Osteoblast (primary cell): ENCODE data around the gene SPINK1. TPM values are rescaled to one million over a fixed set of nuclear protein-coding genes. Genes with fewer than 3 reads are reported as not detected.

Source experiments
- DNase-seq: peaks from one replicate; pipeline ENCODE4 v3.0.0; 2011; ENCODE audit warnings: low spot score, mixed read lengths; ENCODE audit not compliant: insufficient read length; ENCODE audit errors: missing footprints
- H2AFZ ChIP-seq: 2 replicates; pipeline ENCODE4 v1.6.0; 2011; ENCODE audit warnings: mild to moderate bottlenecking, low read length
- H3K27ac ChIP-seq: 2 replicates; pipeline ENCODE4 v1.5.1; 2011; ENCODE audit warnings: mild to moderate bottlenecking, low read depth, low read length, moderate library complexity
- H3K27me3 ChIP-seq: 2 replicates; pipeline ENCODE4 v1.6.0; 2012; ENCODE audit warnings: mild to moderate bottlenecking, control low read depth, inconsistent platforms, low read length, moderate library complexity; ENCODE audit not compliant: insufficient read depth
- H3K36me3 ChIP-seq: 2 replicates; pipeline ENCODE4 v1.5.1; 2011; ENCODE audit warnings: mild to moderate bottlenecking, low read length, control low read depth, moderate library complexity; ENCODE audit not compliant: insufficient read depth
- H3K4me1 ChIP-seq: 2 replicates; pipeline ENCODE4 v1.5.1; 2011; ENCODE audit warnings: mild to moderate bottlenecking, low read length, control low read depth, moderate library complexity; ENCODE audit not compliant: insufficient read depth
- H3K4me2 ChIP-seq: 2 replicates; pipeline ENCODE4 v1.6.0; 2011; ENCODE audit warnings: mild to moderate bottlenecking, low read length; ENCODE audit not compliant: insufficient read depth
- H3K4me3 ChIP-seq: fragments of 200-600 bp; sonication (generic); 3 replicates; pipeline ENCODE4 v1.5.1; 2012; ENCODE audit warnings: mild to moderate bottlenecking, low read length, inconsistent platforms; ENCODE audit not compliant: insufficient read depth
- H3K79me2 ChIP-seq: 2 replicates; pipeline ENCODE4 v1.6.0; 2012; ENCODE audit warnings: mild to moderate bottlenecking, low read length, control low read depth, inconsistent platforms; ENCODE audit not compliant: insufficient read depth
- H3K9me3 ChIP-seq: 2 replicates; pipeline ENCODE4 v1.5.1; 2011; ENCODE audit warnings: low read depth, low read length, control low read depth
- H4K20me1 ChIP-seq: 2 replicates; pipeline ENCODE4 v1.6.0; 2012; ENCODE audit warnings: mild to moderate bottlenecking, low read length, control low read depth; ENCODE audit not compliant: insufficient read depth
- total RNA-seq: library from RNA; depleted of rRNA; stranded (reverse); fragments of >200 nt; gene quantifications from 2 replicates; pipeline ENCODE4 v1.2.3, GENCODE V29; 2012
- TF ChIP-seq, protein P1 (sequence below): IDR thresholded peaks from 2 replicates; pipeline ENCODE4 v1.5.1; 2011; ENCODE audit warnings: mild to moderate bottlenecking, low read depth, low read length, moderate library complexity; ENCODE audit errors: extremely low read depth

SPINK1 gene
- total RNA-seq, 1 donor = not detected

DNA sequence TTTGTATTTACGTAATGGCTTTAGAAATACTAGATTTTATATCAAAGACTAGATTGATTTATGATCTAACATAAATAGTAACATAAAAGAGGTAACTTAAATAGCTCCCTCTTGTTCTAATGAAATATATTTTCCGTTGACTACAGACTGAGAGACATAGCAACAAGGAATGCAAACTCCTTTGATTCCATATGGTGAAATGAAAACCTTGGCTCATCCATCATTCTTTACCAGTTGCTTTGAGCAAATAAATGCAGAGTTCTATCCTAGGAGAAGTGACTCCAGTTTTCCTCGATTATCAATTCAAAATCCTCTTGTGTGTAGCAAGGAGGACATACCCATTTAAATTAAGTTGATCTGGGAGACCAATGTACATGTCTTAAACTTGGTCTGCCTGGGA lies 31.0 kb downstream of the SPINK1 start:
- Histone ChIP-seq H3K36me3 (no peaks in the 10 kb centered on the region), H3K79me2 (no peaks in the 10 kb centered on the region), H3K27me3 (no peaks in the 10 kb centered on the region), H3K4me1 (no peaks in the 10 kb centered on the region), H3K9me3 (no peaks in the 10 kb centered on the region), H4K20me1 (no peaks in the 10 kb centered on the region), H3K4me3 (no peak overlapping the region), H3K4me2 (no peak overlapping the region), H2AFZ (no peak overlapping the region), H3K27ac (no peak overlapping the region)
- TF ChIP-seq, protein P1, sequence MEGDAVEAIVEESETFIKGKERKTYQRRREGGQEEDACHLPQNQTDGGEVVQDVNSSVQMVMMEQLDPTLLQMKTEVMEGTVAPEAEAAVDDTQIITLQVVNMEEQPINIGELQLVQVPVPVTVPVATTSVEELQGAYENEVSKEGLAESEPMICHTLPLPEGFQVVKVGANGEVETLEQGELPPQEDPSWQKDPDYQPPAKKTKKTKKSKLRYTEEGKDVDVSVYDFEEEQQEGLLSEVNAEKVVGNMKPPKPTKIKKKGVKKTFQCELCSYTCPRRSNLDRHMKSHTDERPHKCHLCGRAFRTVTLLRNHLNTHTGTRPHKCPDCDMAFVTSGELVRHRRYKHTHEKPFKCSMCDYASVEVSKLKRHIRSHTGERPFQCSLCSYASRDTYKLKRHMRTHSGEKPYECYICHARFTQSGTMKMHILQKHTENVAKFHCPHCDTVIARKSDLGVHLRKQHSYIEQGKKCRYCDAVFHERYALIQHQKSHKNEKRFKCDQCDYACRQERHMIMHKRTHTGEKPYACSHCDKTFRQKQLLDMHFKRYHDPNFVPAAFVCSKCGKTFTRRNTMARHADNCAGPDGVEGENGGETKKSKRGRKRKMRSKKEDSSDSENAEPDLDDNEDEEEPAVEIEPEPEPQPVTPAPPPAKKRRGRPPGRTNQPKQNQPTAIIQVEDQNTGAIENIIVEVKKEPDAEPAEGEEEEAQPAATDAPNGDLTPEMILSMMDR = no peak
- DNase-seq = no peak

DNA sequence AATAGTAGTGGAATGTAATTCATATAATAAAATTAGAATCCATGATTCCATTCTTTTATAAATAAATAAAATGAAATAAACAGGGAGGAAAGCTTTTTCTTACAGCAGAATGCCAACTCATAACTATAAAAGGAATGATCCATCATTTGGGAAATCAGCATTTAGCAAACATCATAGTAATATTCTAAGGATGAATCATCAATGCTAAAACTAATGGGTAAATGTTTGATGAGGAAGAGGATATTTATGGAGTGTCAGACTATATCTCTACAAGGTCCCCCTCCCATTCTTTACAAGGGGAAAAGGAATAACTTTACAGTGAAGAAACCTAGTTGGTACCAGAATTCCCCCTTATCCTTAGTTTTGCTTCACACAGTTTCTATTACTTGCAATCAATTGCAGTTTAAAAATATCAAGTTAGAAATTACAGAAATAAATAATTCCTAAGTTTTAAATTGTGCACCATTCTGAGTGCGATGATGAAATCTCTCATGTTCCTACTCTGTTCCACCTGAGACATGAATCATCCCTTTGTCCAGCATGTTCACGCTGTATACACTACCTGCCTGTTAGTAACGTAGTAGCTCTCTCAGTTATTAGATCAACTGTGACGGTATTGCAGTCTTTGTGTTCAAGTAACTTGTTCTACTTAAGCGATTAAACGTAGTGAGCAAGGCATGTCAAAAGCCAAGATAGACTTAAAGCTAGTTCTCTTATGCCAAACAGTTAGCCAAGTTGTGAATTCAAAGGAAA lies 34.7 kb downstream of the SPINK1 start:
- no peak overlapping the region for H3K27ac ChIP-seq
- no peak overlapping the region for H2AFZ ChIP-seq
- H3K9me3 ChIP-seq = no peaks in the 10 kb centered on the region
- H4K20me1 ChIP-seq = no peaks in the 10 kb centered on the region
- H3K4me3 ChIP-seq = no peak overlapping the region
- no peaks in the 10 kb centered on the region for H3K79me2 ChIP-seq
- no peaks in the 10 kb centered on the region for H3K36me3 ChIP-seq
- no peak overlapping the region for H3K4me2 ChIP-seq
- TF ChIP-seq, protein P1 = no peak
- no peaks in the 10 kb centered on the region for H3K4me1 ChIP-seq
- no peak for DNase-seq
- no peaks in the 10 kb centered on the region for H3K27me3 ChIP-seq

DNA sequence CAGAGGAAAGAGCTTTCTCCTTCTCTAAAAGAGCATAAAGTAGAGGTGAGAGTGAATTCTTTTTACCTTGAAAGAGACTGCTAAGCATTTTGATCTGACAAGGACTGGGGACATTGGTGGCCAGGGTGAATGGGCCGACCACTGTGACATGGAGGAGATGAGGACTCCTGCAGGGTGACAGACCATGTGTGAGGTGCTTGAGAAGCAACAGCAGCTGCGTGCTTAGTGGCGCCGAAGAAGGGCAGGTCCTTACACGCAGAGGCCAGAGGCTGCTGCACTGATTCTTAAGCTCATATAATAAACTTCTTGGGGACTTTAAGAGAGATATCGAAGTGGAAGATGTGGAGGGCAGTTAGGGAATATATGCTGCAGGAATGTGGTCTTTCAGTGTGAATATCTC lies 40.3 kb downstream of the SPINK1 start:
- H3K4me3 ChIP-seq = no peak overlapping the region
- H3K79me2 ChIP-seq = no peaks in the 10 kb centered on the region
- H3K4me1 ChIP-seq = no peaks in the 10 kb centered on the region
- no peak overlapping the region for H3K4me2 ChIP-seq
- no peak for DNase-seq
- H2AFZ ChIP-seq = no peak overlapping the region
- TF ChIP-seq, protein P1 = no peak
- no peaks in the 10 kb centered on the region for H4K20me1 ChIP-seq
- H3K36me3 ChIP-seq = no peaks in the 10 kb centered on the region
- no peak overlapping the region for H3K27ac ChIP-seq
- H3K9me3 ChIP-seq = no peaks in the 10 kb centered on the region
- no peaks in the 10 kb centered on the region for H3K27me3 ChIP-seq

DNA sequence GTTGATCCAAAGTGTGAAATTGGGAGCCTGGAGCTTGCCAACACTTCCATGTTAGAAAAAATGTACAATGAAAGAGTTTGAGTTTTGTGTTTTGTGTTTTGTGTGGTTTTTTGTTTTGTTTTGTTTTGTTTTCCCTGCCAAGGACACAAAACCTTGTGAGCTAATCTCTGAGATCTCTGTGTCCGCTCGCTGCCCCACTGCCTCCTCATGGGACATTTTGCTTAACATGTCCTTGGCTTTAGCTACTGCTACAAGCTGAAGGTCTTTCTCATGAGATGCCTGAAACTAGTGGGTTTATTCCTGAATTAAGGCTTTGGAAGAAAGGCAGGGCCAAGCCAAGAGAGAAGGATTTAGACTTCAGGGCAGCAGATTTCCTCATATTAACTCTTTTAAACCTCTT lies 41.7 kb downstream of the SPINK1 start:
- Histone ChIP-seq H3K79me2 (no peaks in the 10 kb centered on the region), H3K4me1 (no peaks in the 10 kb centered on the region)
- no peak for DNase-seq

More for the DNA sequence above, 41.7 kb downstream of the SPINK1 start:
- H2AFZ ChIP-seq = no peak overlapping the region
- no peaks in the 10 kb centered on the region for H4K20me1 ChIP-seq
- H3K27ac ChIP-seq = no peak overlapping the region
- no peaks in the 10 kb centered on the region for H3K36me3 ChIP-seq
- TF ChIP-seq, protein P1 = no peak
- no peak overlapping the region for H3K4me3 ChIP-seq
- no peaks in the 10 kb centered on the region for H3K9me3 ChIP-seq
- H3K4me2 ChIP-seq = no peak overlapping the region
- H3K27me3 ChIP-seq = no peaks in the 10 kb centered on the region
